T47D (cell line): ENCODE measurements around the gene HTR7.
A peak's percentile ranks its signal among the peaks of the same experiment; 100 is the strongest.

Source experiments
- DNase-seq, 2 experiments: peaks; one replicate each; pipeline versions ENCODE4 v3.0.0 to v3.0.0-alpha.2; 2011 to 2012; ENCODE audit warnings: low read depth in 1 of 2, low spot score in 1 of 2
- JUND ChIP-seq: IDR thresholded peaks from 2 replicates; pipeline ENCODE4 v1.6.1; 2012; ENCODE audit warnings: low read depth
- in situ Hi-C: cut with HindIII; loops from 2 replicates; pipeline ENCODE4 v1.10.0; 2016; ENCODE audit warnings: low sequenced_read_pairs, low pct_unique_long_range_greater_than_20kb

The HTR7 gene

GRCh38 chr10:90741926-90742565 is 115.8 kb downstream of the HTR7 start:
- no peak for DNase-seq
- in situ Hi-C loops = no loop called here
- TF ChIP-seq JUND = no peak

GRCh38 chr10:90740265-90740664 is 117.6 kb downstream of the HTR7 start:
- TF ChIP-seq JUND = no peak
- in situ Hi-C loops = no loop called here

GRCh38 chr10:90738885-90739284 is 119.0 kb downstream of the HTR7 start:
- TF ChIP-seq JUND = no peak
- in situ Hi-C loops = no loop called here
- no peak for DNase-seq

More at GRCh38 chr10:90740265-90740664, 117.6 kb downstream of the HTR7 start:
- no peak for DNase-seq

- in situ Hi-C loops = no loop called here
- TF ChIP-seq JUND = no peak
Observed at GRCh38 chr10:90734415-90734814, 123.4 kb downstream of the HTR7 start.

GRCh38 chr10:90732581-90732980 is 125.3 kb downstream of the HTR7 start:
- TF ChIP-seq JUND = no peak
- in situ Hi-C loops = no loop called here

More at GRCh38 chr10:90734415-90734814, 123.4 kb downstream of the HTR7 start:
- DNase-seq = no peak

GRCh38 chr10:90723416-90724068 is 134.3 kb downstream of the HTR7 start:
- DNase-seq = no peak
- in situ Hi-C loops = no loop called here
- TF ChIP-seq JUND = no peak

More at GRCh38 chr10:90732581-90732980, 125.3 kb downstream of the HTR7 start:
- no peak for DNase-seq

GRCh38 chr10:90722832-90723231 is 135.0 kb downstream of the HTR7 start:
- no peak for DNase-seq
- in situ Hi-C loops = no loop called here
- no peak for TF ChIP-seq JUND

- peak in 1 of 2 experiments; percentile 16 for DNase-seq
- in situ Hi-C loops = no loop called here
- no peak for TF ChIP-seq JUND
Observed at GRCh38 chr10:90718182-90718581, 139.7 kb downstream of the HTR7 start.

GRCh38 chr10:90712529-90712928 is 145.3 kb downstream of the HTR7 start:
- in situ Hi-C loops = no loop called here
- DNase-seq = peak in 1 of 2 experiments; percentile 22
- TF ChIP-seq JUND = no peak

GRCh38 chr10:90709727-90710126 is 148.1 kb downstream of the HTR7 start:
- in situ Hi-C loops = no loop called here

GRCh38 chr10:90707657-90708056 is 150.2 kb downstream of the HTR7 start:
- DNase-seq = no peak
- no peak for TF ChIP-seq JUND
- in situ Hi-C loops = no loop called here

More at GRCh38 chr10:90709727-90710126, 148.1 kb downstream of the HTR7 start:
- TF ChIP-seq JUND = no peak
- no peak for DNase-seq

GRCh38 chr10:90701428-90701827 is 156.4 kb downstream of the HTR7 start:
- no peak for DNase-seq
- TF ChIP-seq JUND = no peak
- in situ Hi-C loops = no loop called here

- in situ Hi-C loops = no loop called here
- no peak for TF ChIP-seq JUND
- DNase-seq = peak in 1 of 2 experiments; percentile 35
Observed at GRCh38 chr10:90695915-90696676, 161.7 kb downstream of the HTR7 start.
